MM.1S (cell line): Measurements from ENCODE around the gene CCDC85C.

ENCODE experiments used
- DNase-seq: peaks from one replicate; pipeline ENCODE4 v3.0.0-alpha.2; 2015
- H2AFZ ChIP-seq: fragments of 300-600 bp; sonication (generic); 2 replicates; pipeline ENCODE4 v1.6.0; 2016; ENCODE audit warnings: antibody characterized with exemption, low read length
- H3F3A ChIP-seq: fragments of 300-600 bp; sonication (generic); 2 replicates; pipeline ENCODE4 v1.6.1; 2016; ENCODE audit warnings: mild to moderate bottlenecking, antibody characterized with exemption, low read length, moderate library complexity, mixed read lengths; ENCODE audit not compliant: insufficient read depth
- H3K27ac ChIP-seq: fragments of 300-600 bp; sonication (generic); 2 replicates; pipeline ENCODE4 v1.5.1; 2016; ENCODE audit warnings: mild to moderate bottlenecking, low read length
- H3K27me3 ChIP-seq: fragments of 300-600 bp; sonication (generic); replicated peaks from 2 replicates; pipeline ENCODE4 v1.6.0; 2016; ENCODE audit warnings: low read length; ENCODE audit not compliant: insufficient read depth
- H3K36me3 ChIP-seq: fragments of 300-600 bp; sonication (generic); replicated peaks from 2 replicates; pipeline ENCODE4 v1.6.1; 2016; ENCODE audit warnings: mild to moderate bottlenecking, low read length, mixed read lengths; ENCODE audit not compliant: insufficient read depth
- H3K4me1 ChIP-seq: fragments of 300-600 bp; sonication (generic); 2 replicates; pipeline ENCODE4 v1.6.1; 2016; ENCODE audit warnings: low read length, mixed read lengths
- H3K4me2 ChIP-seq: fragments of 300-600 bp; sonication (generic); 2 replicates; pipeline ENCODE4 v1.6.0; 2016; ENCODE audit warnings: low read depth, low read length
- H3K4me3 ChIP-seq: fragments of 300-600 bp; sonication (generic); 2 replicates; pipeline ENCODE4 v1.5.1; 2016; ENCODE audit warnings: low read length, mixed read lengths
- H3K79me2 ChIP-seq: fragments of 300-600 bp; sonication (generic); 2 replicates; pipeline ENCODE4 v1.6.1; 2016; ENCODE audit warnings: mixed run types, low read length, mixed read lengths
- H3K9ac ChIP-seq: fragments of 300-600 bp; sonication (generic); 2 replicates; pipeline ENCODE4 v1.6.1; 2016; ENCODE audit warnings: low read length, mixed read lengths
- H3K9me2 ChIP-seq: fragments of 300-600 bp; sonication (generic); replicated peaks from 2 replicates; pipeline ENCODE4 v1.6.1; 2016; ENCODE audit warnings: mild to moderate bottlenecking, low read length, mixed read lengths; ENCODE audit not compliant: insufficient read depth
- H3K9me3 ChIP-seq: fragments of 300-600 bp; sonication (generic); replicated peaks from 2 replicates; pipeline ENCODE4 v1.6.1; 2016; ENCODE audit warnings: mild to moderate bottlenecking, low read length, mixed read lengths; ENCODE audit not compliant: insufficient read depth
- H4K20me1 ChIP-seq: fragments of 300-600 bp; sonication (generic); 2 replicates; pipeline ENCODE4 v1.6.1; 2016; ENCODE audit warnings: mild to moderate bottlenecking, low read length, moderate library complexity, mixed read lengths; ENCODE audit not compliant: insufficient read depth
- CTCF ChIP-seq: fragments of 300-600 bp; sonication (generic); IDR thresholded peaks from 2 replicates; pipeline ENCODE4 v1.5.1; 2016; ENCODE audit warnings: antibody characterized with exemption, low read length, mixed read lengths
- EZH2 ChIP-seq: fragments of 300-600 bp; sonication (generic); optimal IDR thresholded peaks from 2 replicates; pipeline ENCODE3; 2017; ENCODE audit warnings: low read depth, mild to moderate bottlenecking, antibody characterized with exemption, low read length, mixed read lengths
- EZH2phosphoT487 ChIP-seq: fragments of 300-600 bp; sonication (generic); IDR thresholded peaks from 2 replicates; pipeline ENCODE4 v1.6.1; 2018; ENCODE audit warnings: antibody characterized with exemption, low read length

CCDC85C gene

GRCh38 chr14:99514552-99515300, 89.3 kb downstream of the CCDC85C start:
- H3K4me1 ChIP-seq = no peaks in the 10 kb centered on the region
- H3K27me3 ChIP-seq = no peaks in the 10 kb centered on the region
- H3K79me2 ChIP-seq = no peaks in the 10 kb centered on the region
- H3K9ac ChIP-seq = no peak overlapping the region
- no peak for DNase-seq
- H3K36me3 ChIP-seq = no peaks in the 10 kb centered on the region
- H2AFZ ChIP-seq = no peak overlapping the region
- H3K4me3 ChIP-seq = no peak overlapping the region
- H3F3A ChIP-seq = no peaks in the 10 kb centered on the region
- H4K20me1 ChIP-seq = no peaks in the 10 kb centered on the region
- no peak overlapping the region for H3K27ac ChIP-seq
- H3K9me3 ChIP-seq = no peaks in the 10 kb centered on the region
- H3K9me2 ChIP-seq = no peaks in the 10 kb centered on the region
- TF ChIP-seq EZH2phosphoT487 = no peak
- H3K4me2 ChIP-seq = no peak overlapping the region

- Histone ChIP-seq H3K4me2 (no peak overlapping the region), H3K27me3 (no peaks in the 10 kb centered on the region), H3K4me3 (no peak overlapping the region), H4K20me1 (no peaks in the 10 kb centered on the region), H3K9ac (no peak overlapping the region), H3K27ac (no peak overlapping the region), H3K9me2 (no peaks in the 10 kb centered on the region), H3K9me3 (no peaks in the 10 kb centered on the region), H3K36me3 (no peaks in the 10 kb centered on the region), H3K4me1 (no peaks in the 10 kb centered on the region), H3K79me2 (no peaks in the 10 kb centered on the region), H3F3A (no peaks in the 10 kb centered on the region), H2AFZ (no peak overlapping the region)
- TF ChIP-seq CTCF (no peak), EZH2 (no peak), EZH2phosphoT487 (no peak)
- DNase-seq = no peak
Observed at GRCh38 chr14:99513946-99514551, 90.0 kb downstream of the CCDC85C start.

GRCh38 chr14:99513183-99513694, 90.8 kb downstream of the CCDC85C start:
- DNase-seq = no peak
- no peak overlapping the region for H3K27ac ChIP-seq
- no peaks in the 10 kb centered on the region for H4K20me1 ChIP-seq
- no peak overlapping the region for H2AFZ ChIP-seq
- no peaks in the 10 kb centered on the region for H3K36me3 ChIP-seq
- H3K9me2 ChIP-seq = no peaks in the 10 kb centered on the region
- no peaks in the 10 kb centered on the region for H3K27me3 ChIP-seq
- H3K9me3 ChIP-seq = no peaks in the 10 kb centered on the region
- TF ChIP-seq EZH2phosphoT487 (no peak), EZH2 (no peak)
- no peak overlapping the region for H3K4me3 ChIP-seq
- H3K9ac ChIP-seq = no peak overlapping the region
- no peaks in the 10 kb centered on the region for H3K4me1 ChIP-seq
- H3K4me2 ChIP-seq = no peak overlapping the region
- H3K79me2 ChIP-seq = no peaks in the 10 kb centered on the region
- H3F3A ChIP-seq = no peaks in the 10 kb centered on the region

GRCh38 chr14:99512571-99513182, 91.3 kb downstream of the CCDC85C start:
- TF ChIP-seq CTCF = no peak
- TF ChIP-seq EZH2 = no peak
- no peak for TF ChIP-seq EZH2phosphoT487
- Histone ChIP-seq H3K4me2 (no peak overlapping the region), H3F3A (no peaks in the 10 kb centered on the region), H3K27ac (no peak overlapping the region), H3K9me3 (no peaks in the 10 kb centered on the region), H2AFZ (no peak overlapping the region), H3K4me3 (no peak overlapping the region), H3K27me3 (no peaks in the 10 kb centered on the region), H3K79me2 (no peaks in the 10 kb centered on the region), H3K36me3 (no peaks in the 10 kb centered on the region), H3K9me2 (no peaks in the 10 kb centered on the region), H3K4me1 (no peaks in the 10 kb centered on the region), H4K20me1 (no peaks in the 10 kb centered on the region), H3K9ac (no peak overlapping the region)
- DNase-seq = no peak
